HG02840 (cell line): ENCODE data around the gene HERC2.
"Not testable (repeated sequence)": the region's sequence is repeated elsewhere in the genome, so short reads cannot be mapped to it uniquely, and the experiment has no call there.

ENCODE experiments used
- ATAC-seq: cut with Tn5 transposase; IDR thresholded peaks from one replicate; pipeline ENCODE4 v1.9.1; 2021; ENCODE audit warnings: mild to moderate bottlenecking, moderate library complexity, moderate number of reproducible peaks; ENCODE audit not compliant: unreplicated experiment, low FRiP score

Gene HERC2

DNA sequence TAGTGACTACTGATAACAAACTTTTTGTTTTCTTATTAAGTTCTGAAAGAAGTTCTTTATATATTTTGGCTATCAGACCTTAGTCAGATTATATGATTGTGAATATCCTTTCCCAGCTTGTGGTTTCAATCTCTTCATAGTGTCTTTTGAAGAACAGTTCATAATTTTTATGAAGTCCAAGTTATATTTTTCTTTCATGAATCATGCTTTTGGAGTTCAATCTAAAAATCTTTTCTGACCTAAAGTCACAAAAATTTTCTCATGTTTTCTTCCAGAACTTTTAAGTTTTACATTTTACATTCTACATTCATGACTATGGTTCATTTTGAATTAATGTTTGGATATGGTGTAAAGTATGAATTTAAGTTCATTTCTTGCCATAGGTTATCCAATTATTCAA is 188.7 kb downstream of the HERC2 start:
- ATAC-seq, result no peak

DNA sequence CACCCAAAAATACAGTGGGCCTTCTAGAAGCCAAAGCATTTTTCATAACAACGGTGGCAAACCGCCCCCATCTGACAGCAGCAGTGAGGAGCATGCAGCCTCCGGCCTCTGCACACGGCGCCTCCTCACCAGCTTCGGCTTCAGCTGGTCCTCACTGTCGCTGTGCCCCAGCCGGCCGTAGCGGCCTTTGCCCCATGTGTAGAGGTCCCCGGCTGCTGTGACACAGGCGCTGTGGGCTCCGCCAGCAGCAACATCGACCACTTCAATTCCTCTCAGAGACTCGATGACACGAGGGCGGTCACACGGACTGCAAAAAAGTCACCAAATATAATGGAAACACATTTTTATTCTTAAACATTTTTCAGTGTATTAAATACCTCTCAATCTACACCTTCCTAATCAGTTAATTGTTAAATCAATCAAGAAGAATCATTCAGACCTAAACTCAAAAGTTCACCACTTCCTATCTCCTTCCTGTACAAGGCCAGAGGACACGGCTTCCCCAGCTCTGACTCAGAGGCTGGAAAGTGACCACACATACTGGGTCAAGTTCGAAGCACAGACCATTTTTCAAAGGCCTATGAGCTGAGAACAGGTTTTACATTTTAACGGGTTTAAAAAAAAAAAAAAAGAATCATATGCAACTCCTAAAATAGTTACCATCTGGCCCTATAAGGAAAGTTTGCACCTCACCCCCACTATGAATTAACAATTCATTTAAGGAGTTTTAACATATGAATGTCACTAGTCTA is 189.3 kb downstream of the HERC2 start:
- ATAC-seq, result no peak

DNA sequence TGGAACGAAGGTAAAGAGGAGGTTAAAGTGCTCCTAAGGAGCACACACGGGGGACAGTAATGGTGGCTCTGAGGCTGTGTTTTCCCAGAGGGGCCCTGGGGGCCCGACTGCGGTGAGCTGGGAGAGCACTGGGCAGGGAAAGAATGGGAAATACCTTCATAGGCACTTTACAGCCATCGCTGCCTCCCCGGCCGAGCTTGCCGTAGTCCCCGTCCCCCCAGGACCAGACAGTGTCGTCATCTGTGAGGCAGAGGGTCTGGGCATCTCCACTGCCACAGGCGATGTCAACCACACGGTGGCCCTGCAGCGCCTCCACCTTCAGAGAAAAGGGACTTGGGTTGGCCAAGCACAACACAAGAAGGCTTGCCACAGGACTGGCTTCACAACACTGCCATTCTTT is 190.0 kb downstream of the HERC2 start:
- ATAC-seq, result no peak

DNA sequence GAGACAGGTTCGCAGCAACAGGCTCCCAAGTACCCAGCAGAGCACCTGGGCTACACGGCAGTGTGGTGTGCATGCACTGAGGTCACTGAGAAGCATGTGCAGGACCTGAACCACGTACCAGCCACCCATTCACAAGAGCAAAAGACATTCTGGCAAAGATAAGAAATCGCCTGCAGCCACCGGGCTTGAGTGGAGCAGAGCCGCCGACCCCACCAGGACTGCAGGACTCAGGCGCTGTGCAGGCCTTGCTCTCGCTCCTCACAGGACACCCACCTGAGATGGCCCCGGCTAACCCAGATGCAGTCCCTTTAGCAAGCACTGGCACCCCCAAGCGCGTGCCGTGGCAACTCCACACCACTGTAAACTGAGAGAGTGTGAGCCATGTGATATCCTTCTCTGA is 190.6 kb downstream of the HERC2 start:
- no peak for ATAC-seq

DNA sequence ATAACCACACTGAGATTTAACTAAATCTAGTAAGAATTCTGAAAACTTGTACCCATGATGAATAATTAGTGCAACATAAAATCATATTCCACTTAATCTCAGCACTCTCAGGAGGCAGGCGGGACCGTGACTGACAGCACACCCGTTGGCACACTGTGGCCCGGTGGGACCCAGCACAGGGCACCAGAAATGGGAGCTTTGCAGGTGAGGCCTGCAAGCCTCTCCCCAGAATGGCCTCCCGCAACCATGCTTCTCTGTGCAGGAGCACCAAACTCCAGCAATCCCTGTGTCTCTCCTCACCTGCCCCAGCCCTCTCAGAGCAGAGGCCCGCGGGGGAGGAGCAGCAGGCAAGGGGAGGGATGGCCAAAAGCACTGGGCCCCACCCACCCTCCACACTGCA is 191.3 kb downstream of the HERC2 start:
- ATAC-seq, result no peak

DNA sequence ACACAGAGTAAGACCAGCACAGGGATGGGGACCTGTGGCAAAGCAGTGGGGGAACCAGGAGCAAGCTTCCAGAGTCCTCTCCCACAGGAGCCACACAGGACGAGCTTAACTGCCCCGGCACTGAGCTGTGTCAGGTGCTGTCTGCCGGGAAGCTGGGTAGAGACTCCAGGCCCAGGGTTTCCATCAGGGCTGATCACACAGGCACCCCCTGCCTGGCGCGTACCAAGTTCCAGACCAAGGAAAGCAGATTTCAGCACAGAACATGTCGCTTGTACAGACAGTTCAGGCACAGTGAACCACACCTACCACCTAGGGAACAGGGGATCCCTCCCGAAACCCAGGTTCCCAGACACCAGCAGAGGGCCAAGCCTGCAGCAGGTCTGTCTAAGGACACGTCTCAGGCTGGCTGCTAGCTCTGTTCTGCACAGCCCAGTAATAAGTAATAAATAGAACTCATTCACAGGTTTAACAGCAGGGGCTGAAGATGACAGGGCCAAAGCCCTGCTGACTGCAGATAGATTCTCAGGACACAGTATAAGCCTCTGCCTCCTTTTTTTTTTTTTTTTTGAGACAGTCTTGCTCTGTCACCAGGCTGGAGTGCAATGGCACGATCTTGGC is 192.6 kb downstream of the HERC2 start:
- no peak for ATAC-seq

DNA sequence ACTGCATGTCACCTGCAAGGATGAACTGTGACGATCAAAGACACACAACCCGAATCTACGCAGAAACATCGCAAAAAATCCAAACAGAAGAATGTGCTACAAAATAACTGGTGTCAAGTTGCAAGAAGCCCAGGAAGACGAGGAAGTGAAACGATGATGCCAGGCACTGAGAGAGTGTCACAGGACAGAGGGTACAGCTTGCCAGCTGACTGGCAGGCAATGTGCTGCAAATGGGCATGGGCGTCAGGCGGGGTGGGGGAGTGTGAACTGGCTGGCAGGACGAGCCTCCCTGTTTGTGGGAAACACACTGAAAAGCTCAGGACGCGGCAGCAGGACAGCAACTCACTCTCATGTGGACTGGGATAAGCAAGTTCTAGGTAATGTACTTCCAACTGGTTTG is 193.9 kb downstream of the HERC2 start:
- ATAC-seq, result no peak

DNA sequence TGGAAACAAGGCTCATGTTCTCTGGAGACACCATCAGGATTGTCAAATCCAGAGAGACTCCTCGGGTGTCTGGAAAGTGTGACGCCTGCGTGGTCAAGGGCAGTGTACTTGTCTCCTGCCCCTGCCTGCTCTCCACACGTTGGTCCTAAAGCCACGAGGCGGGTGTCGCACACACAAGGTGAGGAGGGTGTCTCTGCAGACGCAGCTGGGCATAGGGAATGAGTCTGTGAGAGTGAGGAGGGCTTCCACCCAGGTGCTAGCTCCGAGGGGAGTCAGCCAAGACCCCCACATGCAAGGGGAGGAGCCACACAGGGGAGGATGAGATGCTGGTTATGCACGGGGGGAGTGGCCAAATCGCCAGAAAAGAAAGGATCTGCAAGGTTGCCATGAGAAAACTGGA is 194.9 kb downstream of the HERC2 start:
- no peak for ATAC-seq

DNA sequence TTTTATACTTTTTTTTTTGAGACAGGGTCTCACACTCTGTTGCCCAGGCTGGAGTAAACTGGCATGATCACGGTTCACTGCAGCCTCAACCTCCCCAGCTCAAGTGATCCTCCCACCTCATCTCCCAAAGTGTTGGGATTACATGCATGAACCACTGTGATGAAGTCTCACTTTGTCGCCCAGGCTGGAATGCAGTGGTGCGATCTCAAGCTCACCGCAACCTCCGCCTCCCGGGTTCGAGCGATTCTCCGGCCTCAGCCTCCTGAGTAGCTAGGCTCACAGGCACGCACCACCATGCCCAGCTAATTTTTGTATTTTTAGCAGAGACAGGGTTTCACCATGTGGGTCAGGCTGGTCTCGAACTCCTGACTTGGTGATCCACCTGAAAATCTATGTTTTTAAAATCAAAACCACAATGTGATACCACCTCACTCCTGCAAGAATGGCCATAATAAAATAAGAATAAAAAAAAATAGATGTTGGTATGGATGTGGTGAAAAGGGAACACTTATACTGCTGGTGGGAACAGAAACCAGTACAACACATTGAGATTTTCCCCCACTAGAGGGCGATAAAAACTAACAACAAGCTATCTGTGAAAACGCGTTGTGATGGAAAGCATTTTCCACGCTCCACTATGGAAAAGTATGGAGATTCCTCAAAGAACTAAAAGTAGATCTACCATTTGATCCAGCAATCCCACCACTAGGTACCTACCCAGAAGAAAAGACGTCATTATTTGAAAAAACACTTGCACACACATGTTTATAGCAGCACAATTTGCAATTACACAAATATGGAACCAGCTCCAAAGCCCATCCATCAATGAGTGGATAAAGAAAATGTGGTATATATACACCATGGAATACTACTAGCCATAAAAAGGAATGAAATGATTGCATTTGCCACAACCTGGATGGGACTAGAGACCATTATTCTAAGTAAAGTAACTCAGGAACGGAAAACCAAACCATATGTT is 196.0 kb downstream of the HERC2 start:
- ATAC-seq, result no peak

DNA sequence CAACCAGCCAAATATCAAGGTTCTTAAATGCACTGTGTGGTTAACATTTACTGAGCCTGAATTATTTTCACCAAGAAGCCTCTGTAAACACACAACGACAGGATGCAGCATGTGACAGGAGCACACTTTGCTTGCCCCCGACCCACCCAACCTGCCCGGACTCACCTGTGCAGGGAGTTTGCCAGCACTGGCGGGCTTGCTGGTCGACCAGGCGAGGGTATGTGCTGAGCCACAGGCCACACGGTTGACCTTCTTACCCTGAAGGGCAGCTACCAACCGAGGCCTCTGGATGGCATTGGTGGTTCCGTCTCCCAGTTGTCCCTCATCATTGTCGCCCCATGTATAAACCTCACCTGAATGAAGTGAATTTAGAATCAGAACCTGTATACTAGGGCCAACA is 197.1 kb downstream of the HERC2 start:
- ATAC-seq, result no peak

DNA sequence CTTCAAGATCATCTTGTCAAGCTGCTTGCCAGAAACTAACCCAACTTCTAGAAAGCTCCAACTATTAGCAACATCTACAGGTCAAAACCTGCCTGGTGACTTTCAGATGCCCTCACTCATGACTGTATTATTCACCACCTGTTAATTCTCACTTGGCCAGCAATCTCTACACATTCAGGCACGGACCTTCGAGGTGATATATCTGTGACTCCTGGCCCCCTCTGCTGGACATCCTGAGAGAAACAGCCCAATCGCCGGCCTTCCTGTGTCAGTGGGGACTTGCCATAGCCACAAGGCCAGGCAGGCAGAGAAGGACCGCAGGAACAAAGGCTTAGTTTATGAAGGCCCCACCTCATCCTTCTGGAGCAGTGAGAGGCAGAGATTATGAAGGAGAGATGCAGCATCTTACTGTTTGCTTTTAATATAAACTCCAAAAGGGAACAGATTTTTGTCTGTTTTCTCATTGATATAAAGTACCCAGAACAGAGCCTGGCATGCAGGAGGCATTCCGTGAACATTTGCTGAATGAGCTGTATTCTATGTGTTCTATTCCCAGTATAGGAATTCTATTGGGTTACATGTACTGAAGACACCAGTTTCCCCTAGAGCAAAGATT is 198.5 kb downstream of the HERC2 start:
- ATAC-seq, result no peak

DNA sequence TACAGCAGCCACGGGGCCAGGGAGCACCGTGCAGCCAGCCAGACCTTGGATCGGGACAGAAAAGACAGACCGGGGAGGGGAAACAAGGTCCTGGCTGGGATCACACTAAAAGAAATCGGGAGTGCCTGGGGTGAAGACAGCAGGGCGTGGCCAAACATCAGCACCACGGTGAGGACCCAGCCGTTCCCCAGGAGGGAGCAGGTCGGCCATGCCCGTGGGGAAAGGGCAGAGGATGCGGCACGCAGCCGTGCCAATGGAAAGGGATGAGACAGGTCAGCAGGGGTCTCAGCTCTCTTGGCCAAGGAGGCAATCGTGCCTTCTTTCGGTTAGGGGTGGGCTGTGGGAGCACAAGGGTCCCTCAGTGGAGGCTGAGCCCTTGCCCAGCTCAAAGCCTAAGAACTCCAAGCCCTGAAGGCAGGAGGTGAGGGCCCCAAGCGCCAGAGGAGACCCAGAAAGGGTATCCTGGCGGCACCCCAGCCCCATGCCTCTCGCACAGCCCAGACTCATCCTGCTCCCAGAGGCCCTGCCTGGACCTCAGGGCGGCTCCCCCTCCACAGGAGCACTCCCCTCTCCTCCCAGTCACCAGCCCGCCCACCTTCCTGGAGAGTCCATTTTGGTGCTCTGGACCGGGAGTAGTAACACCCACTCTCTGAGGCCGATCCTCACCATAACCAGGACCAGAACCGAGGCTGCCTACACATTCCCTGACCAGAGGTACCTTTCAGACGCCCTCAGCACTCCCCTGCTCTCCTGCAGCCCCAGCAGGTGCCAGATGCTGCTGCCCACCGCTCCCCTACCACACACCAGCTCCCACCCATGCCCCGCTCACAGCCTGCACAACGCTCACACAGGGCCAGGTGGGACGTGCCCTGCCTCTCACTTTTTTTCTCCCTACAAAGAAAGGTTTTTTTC is 199.7 kb downstream of the HERC2 start:
- no peak for ATAC-seq

DNA sequence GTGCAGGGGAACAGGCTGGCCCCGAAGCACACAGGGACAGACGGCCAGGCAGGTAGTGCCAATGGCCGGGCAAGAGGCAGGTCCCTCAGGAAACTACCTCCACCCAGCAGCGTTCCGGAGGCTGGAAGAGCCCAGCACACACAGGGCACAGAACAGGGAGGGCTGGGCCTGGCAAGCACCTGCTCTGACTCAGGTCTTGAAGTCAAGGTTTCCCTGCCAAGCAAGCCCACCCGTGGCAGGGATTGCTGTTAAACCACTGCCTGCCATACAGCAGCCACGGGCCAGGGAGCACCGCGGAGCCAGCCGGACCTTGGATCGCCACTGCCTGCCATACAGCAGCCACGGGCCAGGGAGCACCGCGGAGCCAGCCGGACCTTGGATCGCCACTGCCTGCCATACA is 200.4 kb downstream of the HERC2 start:
- not testable (repeated sequence) for ATAC-seq

DNA sequence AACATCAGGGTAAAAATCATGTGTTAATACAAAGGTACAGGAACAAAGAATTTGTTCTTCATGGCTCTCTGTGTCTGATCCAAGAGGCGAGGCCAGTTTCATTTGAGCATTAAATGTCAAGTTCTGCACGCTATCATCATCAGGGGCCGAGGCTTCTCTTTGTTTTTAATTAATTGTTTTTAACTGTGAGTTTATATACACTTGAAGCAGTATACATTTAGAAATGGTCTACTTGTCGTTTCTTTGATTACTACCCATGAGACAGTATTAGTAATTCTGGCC is 201.7 kb downstream of the HERC2 start:
- no peak for ATAC-seq

DNA sequence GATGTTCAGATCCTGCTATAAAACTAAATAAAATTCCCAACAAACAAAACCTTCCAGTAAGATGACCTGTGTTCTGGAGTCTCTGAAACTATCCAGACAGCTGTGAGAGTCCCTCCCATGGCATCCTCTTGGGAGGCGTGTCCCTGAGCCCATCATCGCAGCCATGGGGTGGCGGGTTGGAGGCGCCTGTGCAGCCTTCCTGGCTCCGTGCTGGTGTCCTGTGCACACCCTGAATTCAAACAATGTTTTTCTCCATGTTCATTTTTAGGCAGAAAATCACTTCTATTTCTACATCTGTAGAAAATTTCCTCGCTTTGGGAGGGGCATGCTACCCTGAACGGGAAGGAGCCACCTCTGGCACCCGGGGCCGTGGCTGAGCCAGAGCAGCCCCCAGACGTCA is 203.4 kb downstream of the HERC2 start:
- ATAC-seq, result no peak

DNA sequence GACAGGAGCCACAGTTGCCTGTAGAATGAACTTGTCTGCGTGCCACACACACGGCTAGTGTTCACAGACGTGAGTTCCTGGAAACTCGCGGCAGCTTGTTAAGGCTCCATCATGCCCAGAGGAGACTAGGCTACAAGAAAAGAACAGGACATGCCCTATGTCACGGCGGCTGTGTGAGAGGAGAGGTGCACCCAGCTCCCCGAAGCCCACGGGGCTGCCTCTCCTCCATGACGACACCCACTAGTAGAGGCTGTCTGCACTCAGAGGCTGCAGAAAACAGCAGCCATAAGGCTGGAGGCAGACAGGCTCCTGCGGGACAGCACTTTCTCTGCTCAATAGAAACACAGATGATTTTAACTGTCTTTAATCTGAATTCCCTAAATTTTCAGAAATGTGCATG is 203.9 kb downstream of the HERC2 start:
- ATAC-seq, result no peak

DNA sequence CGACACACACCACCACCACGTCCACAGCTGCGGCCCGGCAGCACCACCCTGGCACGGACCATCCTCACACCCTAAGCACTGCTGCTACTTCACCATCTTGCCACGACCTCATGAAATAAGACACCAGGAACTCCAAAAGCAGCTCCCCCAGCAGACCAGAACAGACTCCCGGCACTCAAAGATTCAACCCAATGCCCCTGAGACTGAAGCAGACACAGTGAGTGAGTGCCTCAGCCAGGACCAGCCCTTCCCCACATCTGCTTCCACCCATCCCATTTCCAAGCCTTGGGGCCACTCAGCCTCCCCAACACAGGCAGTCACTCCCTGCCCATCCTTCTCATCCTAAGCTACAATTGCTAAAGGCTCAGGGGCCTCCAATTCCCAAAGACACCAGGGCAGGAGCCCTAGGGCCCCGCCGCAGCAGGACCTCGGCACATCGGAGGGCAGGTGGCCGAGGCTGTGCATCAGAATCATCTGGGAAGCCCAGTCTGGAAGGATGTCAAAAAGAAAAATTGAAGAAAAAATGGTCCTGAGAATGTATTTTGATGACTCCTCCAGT is 204.5 kb downstream of the HERC2 start:
- ATAC-seq, result no peak

DNA sequence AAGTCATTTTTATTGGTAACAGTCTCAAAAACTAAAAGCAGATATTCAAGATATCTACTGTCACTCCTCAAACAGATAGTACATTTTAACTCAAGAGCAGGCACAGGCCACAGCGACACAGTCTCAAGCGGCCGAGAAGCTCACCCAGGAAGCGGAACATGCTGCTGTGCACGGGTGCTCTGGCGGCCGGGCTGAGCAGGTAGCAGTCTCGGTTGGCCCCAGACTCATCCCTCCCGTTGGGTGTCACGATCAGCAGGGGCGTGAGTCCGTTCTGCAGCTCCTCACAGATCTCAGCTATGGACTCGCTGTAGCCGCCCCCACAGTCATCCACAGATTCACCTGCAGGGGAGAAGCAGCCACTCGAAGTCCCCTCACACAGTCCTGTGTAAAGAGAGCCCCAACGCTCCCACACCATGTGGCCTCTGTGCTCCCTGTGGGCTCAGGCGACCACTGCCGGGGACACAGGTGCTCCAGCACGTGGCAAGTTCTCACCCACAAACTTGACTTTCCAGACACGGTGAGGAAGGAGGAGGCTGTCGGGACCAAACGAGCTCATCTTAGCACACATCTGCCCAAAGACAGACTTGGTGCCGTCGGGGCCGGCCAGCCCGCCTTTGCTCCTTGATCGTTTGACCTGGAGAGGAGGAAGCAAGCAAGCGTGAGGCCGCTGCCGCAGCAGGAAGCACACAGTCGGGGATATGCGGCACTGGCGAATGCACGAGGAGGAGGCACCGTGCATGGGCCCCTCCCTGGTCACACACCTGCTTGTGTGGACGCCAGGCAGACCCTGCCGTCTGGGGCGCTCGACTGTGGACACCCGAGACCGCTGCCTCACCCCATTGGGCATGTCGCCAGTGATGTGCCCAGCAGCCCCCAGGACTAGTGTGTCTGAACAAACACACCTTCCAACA is 205.2 kb downstream of the HERC2 start:
- no peak for ATAC-seq

DNA sequence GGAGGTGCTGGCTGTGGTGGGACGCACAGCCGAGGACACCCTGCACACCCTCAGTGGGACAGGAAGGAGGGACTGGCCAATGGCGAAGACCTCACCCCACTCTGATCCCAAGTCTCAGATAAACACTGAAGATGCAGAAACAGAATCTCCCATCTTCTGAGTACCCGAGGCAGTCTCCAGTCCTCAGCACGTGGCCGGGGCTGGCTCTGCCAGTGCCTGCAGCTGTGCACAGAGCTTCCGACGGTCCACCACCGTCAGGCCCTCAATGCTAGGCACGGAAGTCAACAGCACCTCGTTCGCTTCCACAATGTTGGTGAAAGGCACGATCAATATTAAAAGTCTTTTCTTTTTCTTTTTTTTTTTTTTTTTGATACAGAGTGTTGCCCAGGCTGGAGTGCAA is 206.1 kb downstream of the HERC2 start:
- ATAC-seq, result no peak
